ENCODE measurements around the gene HCK. TPM values are rescaled to one million over a fixed set of nuclear protein-coding genes. Genes with fewer than 3 reads are reported as not detected.

Gene HCK
- total RNA-seq, 1 donor from 2014 or later: not detected

DNA sequence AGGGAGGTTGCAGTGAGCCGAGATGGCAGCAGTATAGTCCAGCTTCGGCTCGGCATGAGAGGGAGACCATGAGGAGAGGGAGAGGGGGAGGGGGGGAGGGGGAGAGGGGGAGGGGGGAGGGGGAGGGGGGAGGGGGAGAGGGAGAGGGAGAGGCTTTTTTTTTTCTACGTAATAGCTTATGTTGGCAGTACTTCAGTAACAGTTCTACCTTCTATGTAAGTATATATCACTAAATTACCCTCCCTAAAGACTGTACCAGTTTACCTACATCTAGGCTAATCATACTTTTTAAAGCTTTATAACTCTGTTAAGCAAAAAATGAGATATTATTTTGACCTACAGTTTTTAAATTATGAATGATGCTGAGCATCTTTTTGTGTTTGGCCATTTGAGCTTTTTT is 71.0 kb downstream of the HCK start:
- Mint-ChIP-seq H3K9me3 (ENCODE audit: unreplicated experiment) (no peaks in the 10 kb centered on the region), H3K4me1 (ENCODE audit: unreplicated experiment) (no peaks in the 10 kb centered on the region), H3K27me3 (ENCODE audit: unreplicated experiment) (no peaks in the 10 kb centered on the region), H3K36me3 (ENCODE audit: unreplicated experiment) (no peaks in the 10 kb centered on the region), H3K4me3 (ENCODE audit: unreplicated experiment) (no peak overlapping the region), H3K27ac (ENCODE audit: unreplicated experiment) (no peak overlapping the region)
- no peak for TF ChIP-seq CTCF (IDR thresholded peaks at IDR 0.05)
- no peak for DNase-seq (ENCODE audit: extremely low spot score, unreplicated experiment)

DNA sequence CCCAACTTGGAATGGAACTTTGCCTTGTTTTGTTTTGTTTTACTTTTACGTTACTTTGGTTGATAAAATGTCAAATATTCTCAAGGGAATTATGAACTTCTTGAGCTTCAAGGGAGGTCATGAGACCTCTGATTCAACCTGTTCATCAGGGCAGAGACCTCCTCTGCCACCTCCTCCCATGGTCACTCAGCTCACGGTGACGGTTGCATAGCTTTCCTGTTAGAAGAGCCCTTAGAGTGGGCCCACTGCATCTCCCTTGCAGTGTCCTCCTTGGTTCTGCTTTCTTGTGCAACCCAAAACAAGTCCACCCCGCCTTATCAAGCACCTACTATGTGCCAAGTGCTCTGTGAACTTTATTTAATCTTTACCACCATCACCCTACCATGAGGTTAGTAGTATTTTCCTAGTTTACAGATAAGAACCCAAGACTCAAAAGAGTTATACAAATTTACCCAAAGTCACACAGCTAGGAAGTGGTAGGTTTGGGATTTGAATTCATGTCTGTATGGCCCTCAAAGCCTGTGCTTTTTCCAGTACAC is 72.9 kb downstream of the HCK start:
- no peak for DNase-seq (ENCODE audit: extremely low spot score, unreplicated experiment)
- H3K4me1 Mint-ChIP-seq (ENCODE audit: unreplicated experiment): no peaks in the 10 kb centered on the region
- no peak overlapping the region for H3K4me3 Mint-ChIP-seq (ENCODE audit: unreplicated experiment)
- H3K27ac Mint-ChIP-seq (ENCODE audit: unreplicated experiment): no peak overlapping the region
- TF ChIP-seq CTCF (IDR thresholded peaks at IDR 0.05): no peak
- no peaks in the 10 kb centered on the region for H3K27me3 Mint-ChIP-seq (ENCODE audit: unreplicated experiment)
- no peaks in the 10 kb centered on the region for H3K36me3 Mint-ChIP-seq (ENCODE audit: unreplicated experiment)
- H3K9me3 Mint-ChIP-seq (ENCODE audit: unreplicated experiment): no peaks in the 10 kb centered on the region

DNA sequence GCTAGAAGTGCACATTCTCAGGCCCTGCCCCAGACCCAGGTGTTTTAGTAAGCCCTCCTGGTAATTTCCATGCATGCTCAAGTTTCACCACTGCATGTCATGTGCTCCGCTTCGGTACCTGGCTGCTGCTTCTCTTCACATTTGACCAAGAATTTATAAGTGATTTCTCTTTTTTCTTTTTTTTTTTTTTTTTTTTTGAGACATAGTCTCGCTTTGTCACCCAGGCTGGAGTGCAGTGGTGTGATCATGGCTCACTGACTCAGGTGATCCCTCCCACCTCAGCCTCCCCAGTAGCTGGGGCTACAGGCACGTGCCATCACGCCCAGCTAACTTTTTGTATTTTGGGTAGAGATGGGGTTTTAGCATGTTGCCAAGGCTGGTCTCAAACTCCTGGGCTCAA is 73.5 kb downstream of the HCK start:
- Mint-ChIP-seq H3K27ac (ENCODE audit: unreplicated experiment) (no peak overlapping the region), H3K4me1 (ENCODE audit: unreplicated experiment) (peaks cover 4% of the 10 kb centered on the region), H3K4me3 (ENCODE audit: unreplicated experiment) (no peak overlapping the region), H3K36me3 (ENCODE audit: unreplicated experiment) (peaks cover 2% of the 10 kb centered on the region), H3K9me3 (ENCODE audit: unreplicated experiment) (no peaks in the 10 kb centered on the region), H3K27me3 (ENCODE audit: unreplicated experiment) (no peaks in the 10 kb centered on the region)
- TF ChIP-seq CTCF (IDR thresholded peaks at IDR 0.05): no peak
- no peak for DNase-seq (ENCODE audit: extremely low spot score, unreplicated experiment)

- DNase-seq (ENCODE audit: extremely low spot score, unreplicated experiment): no peak
- Mint-ChIP-seq H3K9me3 (ENCODE audit: unreplicated experiment) (no peaks in the 10 kb centered on the region), H3K27ac (ENCODE audit: unreplicated experiment) (no peak overlapping the region), H3K4me3 (ENCODE audit: unreplicated experiment) (no peak overlapping the region), H3K27me3 (ENCODE audit: unreplicated experiment) (no peaks in the 10 kb centered on the region), H3K4me1 (ENCODE audit: unreplicated experiment) (peaks cover 4% of the 10 kb centered on the region), H3K36me3 (ENCODE audit: unreplicated experiment) (peaks cover 2% of the 10 kb centered on the region)
- TF ChIP-seq CTCF (IDR thresholded peaks at IDR 0.05): no peak
Measured at GRCh38 chr20:32126919-32127318, 74.9 kb downstream of the HCK start.

- TF ChIP-seq CTCF (IDR thresholded peaks at IDR 0.05): no peak
- DNase-seq (ENCODE audit: extremely low spot score, unreplicated experiment): no peak
- Mint-ChIP-seq H3K4me3 (ENCODE audit: unreplicated experiment) (no peak overlapping the region), H3K27ac (ENCODE audit: unreplicated experiment) (no peak overlapping the region), H3K4me1 (ENCODE audit: unreplicated experiment) (peaks cover 4% of the 10 kb centered on the region), H3K27me3 (ENCODE audit: unreplicated experiment) (no peaks in the 10 kb centered on the region), H3K36me3 (ENCODE audit: unreplicated experiment) (peaks cover 2% of the 10 kb centered on the region), H3K9me3 (ENCODE audit: unreplicated experiment) (no peaks in the 10 kb centered on the region)
Measured at GRCh38 chr20:32127347-32127746, 75.3 kb downstream of the HCK start.
